HEK293 (cell line): ENCODE results near the gene GGNBP2.

ENCODE experiments used
- CTCF ChIA-PET: fragments of 350-600 bp; formaldehyde crosslinking; extraction: SDS; loops from one replicate; lab custom pipeline; 2021; ENCODE audit warnings: antibody characterized with exemption; lab: Yijun Ruan, JAX
- POLR2A ChIA-PET: fragments of 300-600 bp; formaldehyde crosslinking; extraction: SDS; loops from one replicate; lab custom pipeline; 2020; ENCODE audit warnings: antibody characterized with exemption, inconsistent platforms; lab: Yijun Ruan, JAX
- H3K27ac ChIP-seq: fragments of 200-500 bp; sonication (Bioruptor generic); 2 replicates; pipeline ENCODE4 v1.5.1; 2014; ENCODE audit warnings: low read depth, low read length, control low read depth, inconsistent platforms; ENCODE audit errors: extremely low read depth
- H3K36me3 ChIP-seq, 2 experiments: fragments of 200-500 bp in 1 of 2; sonication (Bioruptor generic) in 1 of 2; 1 replicate in 1 of 2; 2 replicates in 1 of 2; pipeline ENCODE4 v1.5.1; 2014 to 2017; ENCODE audit warnings: inconsistent platforms in 2 of 2, low read length in 2 of 2; ENCODE audit not compliant: control insufficient read depth in 2 of 2, insufficient read depth in 1 of 2
- H3K4me1 ChIP-seq: fragments of 200-500 bp; sonication (Bioruptor generic); 2 replicates; pipeline ENCODE4 v1.5.1; 2014; ENCODE audit warnings: mild to moderate bottlenecking, low read length, inconsistent platforms; ENCODE audit not compliant: control insufficient read depth, insufficient read depth
- H3K4me3 ChIP-seq: 2 replicates; pipeline ENCODE4 v1.5.1; 2011; ENCODE audit warnings: low read depth, mild to moderate bottlenecking, control low read depth, low read length, moderate library complexity
- H3K9me3 ChIP-seq: fragments of 200-500 bp; sonication (Bioruptor generic); 2 replicates; pipeline ENCODE4 v1.5.1; 2014; ENCODE audit warnings: low read depth, low read length, inconsistent platforms; ENCODE audit not compliant: control insufficient read depth, insufficient read depth
- ATF2 ChIP-seq: fragments of 450-650 bp; formaldehyde crosslinking; IDR thresholded peaks from 2 replicates; pipeline ENCODE4 v1.5.1; 2016; ENCODE audit warnings: missing biosample characterization, missing genetic modification characterization, low read depth
- GLI4 ChIP-seq: fragments of 450-650 bp; formaldehyde crosslinking; IDR thresholded peaks from 2 replicates; pipeline ENCODE4 v1.5.1; 2016; ENCODE audit warnings: missing biosample characterization, missing genetic modification characterization
- GLIS1 ChIP-seq: fragments of 450-650 bp; formaldehyde crosslinking; IDR thresholded peaks from 2 replicates; pipeline ENCODE4 v1.5.1; 2016; ENCODE audit warnings: missing biosample characterization, missing genetic modification characterization
- KLF1 ChIP-seq: fragments of 450-650 bp; formaldehyde crosslinking; IDR thresholded peaks from 2 replicates; pipeline ENCODE4 v1.5.1; 2016; ENCODE audit warnings: missing biosample characterization, missing genetic modification characterization
- KLF10 ChIP-seq: fragments of 450-650 bp; IDR thresholded peaks from 2 replicates; pipeline ENCODE4 v1.5.1; 2018; ENCODE audit warnings: missing biosample characterization, mild to moderate bottlenecking, missing genetic modification characterization
- KLF17 ChIP-seq: fragments of 450-650 bp; formaldehyde crosslinking; IDR thresholded peaks from 2 replicates; pipeline ENCODE4 v1.5.1; 2016; ENCODE audit warnings: missing biosample characterization, missing genetic modification characterization
- KLF7 ChIP-seq: fragments of 450-650 bp; formaldehyde crosslinking; IDR thresholded peaks from 2 replicates; pipeline ENCODE4 v1.5.1; 2016; ENCODE audit warnings: missing biosample characterization, missing genetic modification characterization, borderline replicate concordance
- KLF9 ChIP-seq: fragments of 450-650 bp; formaldehyde crosslinking; IDR thresholded peaks from 2 replicates; pipeline ENCODE4 v1.5.1; 2016; ENCODE audit warnings: missing biosample characterization, missing genetic modification characterization, low read depth
- MZF1 ChIP-seq: fragments of 450-650 bp; formaldehyde crosslinking; IDR thresholded peaks from 2 replicates; pipeline ENCODE4 v1.5.1; 2017; ENCODE audit warnings: missing biosample characterization, missing genetic modification characterization, borderline replicate concordance
- PBX3 ChIP-seq: sonication (generic); formaldehyde crosslinking; IDR thresholded peaks from 2 replicates; pipeline ENCODE4 v1.8.1; 2022; ENCODE audit warnings: mild to moderate bottlenecking, moderate library complexity, missing genetic modification reagents
- PRDM1 ChIP-seq: fragments of 450-650 bp; formaldehyde crosslinking; IDR thresholded peaks from 2 replicates; pipeline ENCODE4; 2016; ENCODE audit warnings: missing biosample characterization, missing genetic modification characterization
- REST ChIP-seq: fragments of 450-650 bp; formaldehyde crosslinking; IDR thresholded peaks from 2 replicates; pipeline ENCODE4 v1.5.1; 2016; ENCODE audit warnings: missing biosample characterization, missing genetic modification characterization
- SETDB1 ChIP-seq: IDR thresholded peaks from one replicate; pipeline ENCODE4 v1.6.1; 2017; ENCODE audit warnings: mild to moderate bottlenecking, low read length, moderate library complexity, mixed read lengths; ENCODE audit not compliant: insufficient read length
- SP2 ChIP-seq: fragments of 450-650 bp; formaldehyde crosslinking; IDR thresholded peaks from 2 replicates; pipeline ENCODE4 v1.5.1; 2016; ENCODE audit warnings: missing biosample characterization, missing genetic modification characterization
- YY1 ChIP-seq: fragments of 450-650 bp; formaldehyde crosslinking; IDR thresholded peaks from 2 replicates; pipeline ENCODE4 v1.5.1; 2018; ENCODE audit warnings: missing biosample characterization, missing genetic modification characterization
- ZBTB17 ChIP-seq: fragments of 450-650 bp; formaldehyde crosslinking; IDR thresholded peaks from 2 replicates; pipeline ENCODE4 v1.5.1; 2016; ENCODE audit warnings: missing biosample characterization, missing genetic modification characterization
- ZFP37 ChIP-seq: fragments of 450-650 bp; formaldehyde crosslinking; IDR thresholded peaks from 2 replicates; pipeline ENCODE4 v1.5.1; 2016; ENCODE audit warnings: missing biosample characterization, missing genetic modification characterization
- ZNF19 ChIP-seq: fragments of 450-650 bp; formaldehyde crosslinking; IDR thresholded peaks from 2 replicates; pipeline ENCODE4; 2016; ENCODE audit warnings: missing biosample characterization, missing genetic modification characterization, low read depth
- ZNF223 ChIP-seq: fragments of 450-650 bp; formaldehyde crosslinking; IDR thresholded peaks from 2 replicates; pipeline ENCODE4 v1.5.1; 2016; ENCODE audit warnings: missing biosample characterization, missing genetic modification characterization
- ZNF423 ChIP-seq: fragments of 450-650 bp; formaldehyde crosslinking; IDR thresholded peaks from 2 replicates; pipeline ENCODE4 v1.5.1; 2016; ENCODE audit warnings: missing biosample characterization, missing genetic modification characterization
- ZNF426 ChIP-seq: fragments of 450-650 bp; formaldehyde crosslinking; IDR thresholded peaks from 2 replicates; pipeline ENCODE4 v1.5.1; 2017; ENCODE audit warnings: missing biosample characterization, missing genetic modification characterization, mild to moderate bottlenecking, inconsistent platforms, moderate library complexity
- ZNF501 ChIP-seq: fragments of 450-650 bp; formaldehyde crosslinking; IDR thresholded peaks from 2 replicates; pipeline ENCODE4 v1.5.1; 2016; ENCODE audit warnings: missing biosample characterization, missing genetic modification characterization
- ZNF600 ChIP-seq: fragments of 450-650 bp; formaldehyde crosslinking; IDR thresholded peaks from 2 replicates; pipeline ENCODE4 v1.5.1; 2016; ENCODE audit warnings: missing biosample characterization, missing genetic modification characterization
- ZNF629 ChIP-seq: fragments of 450-650 bp; formaldehyde crosslinking; IDR thresholded peaks from 2 replicates; pipeline ENCODE4 v1.5.1; 2017; ENCODE audit warnings: missing biosample characterization, missing genetic modification characterization
- ZNF704 ChIP-seq: fragments of 450-650 bp; formaldehyde crosslinking; IDR thresholded peaks from 2 replicates; pipeline ENCODE4 v1.5.1; 2016; ENCODE audit warnings: missing biosample characterization, missing genetic modification characterization
- ZNF777 ChIP-seq: fragments of 450-650 bp; formaldehyde crosslinking; IDR thresholded peaks from 2 replicates; pipeline ENCODE4 v1.5.1; 2017; ENCODE audit warnings: missing biosample characterization, missing genetic modification characterization, borderline replicate concordance
- ZSCAN5A ChIP-seq: fragments of 450-650 bp; formaldehyde crosslinking; IDR thresholded peaks from 2 replicates; pipeline ENCODE4 v1.5.1; 2016; ENCODE audit warnings: missing biosample characterization, missing genetic modification characterization
- ZXDB ChIP-seq: fragments of 450-650 bp; formaldehyde crosslinking; IDR thresholded peaks from 2 replicates; pipeline ENCODE4 v1.5.1; 2016; ENCODE audit warnings: missing biosample characterization, missing genetic modification characterization

The GGNBP2 gene

GRCh38 chr17:36544307-36545076 lies at the start of gene GGNBP2:
GGNBP2 (plus strand) TSS chr17:36544919; CDS start chr17:36545725, 806 bp downstream.
- Histone ChIP-seq H3K4me3 (peak within 1 kb of the TSS; percentile 99), H3K9me3 (no peaks in the 10 kb centered on the region), H3K27ac (peak within 1 kb of the TSS; percentile 96), H3K4me1 (peaks cover 11% of the 10 kb centered on the region), H3K36me3 (peaks cover 2 to 12% of the 10 kb centered on the region in 2 experiments)
- ChIA-PET CTCF (interaction anchor here (2.9 kb wide), 1 partner anchor 11 kb away, joined by 15 read pairs; the partner anchor contains the start of genes MYO19 and PIGW), POLR2A (interaction anchor here (0.6 to 4.3 kb wide), 17 partner anchors 8 to 1226 kb away, joined by 3 to 81 read pairs (median 4); partner anchors contain the start of genes DHRS11, MRM1, MYO19 and PIGW)
- TF ChIP-seq YY1 (tag by site-specific recombination), result 0 out of 2 replicates have a peak, but pooled peaks have one; percentile 20
- TF ChIP-seq PBX3, result peak; percentile 88
- peak; percentile 70; the same call in 1 of the 2 replicates for TF ChIP-seq ZNF423 (tag by site-specific recombination)
- TF ChIP-seq ZSCAN5A (tag by site-specific recombination), result peak; percentile 73; the same call in 1 of the 2 replicates
- 0 out of 2 replicates have a peak, but pooled peaks have one; percentile 47 for TF ChIP-seq GLI4
- TF ChIP-seq SETDB1, result no peak
- peak; percentile 94 for TF ChIP-seq KLF7 (tag by site-specific recombination)
- TF ChIP-seq GLIS1 (tag by site-specific recombination), result peak; percentile 58
- TF ChIP-seq ZNF426 (tag by site-specific recombination), result no peak
- TF ChIP-seq SP2 (tag by site-specific recombination), result peak; percentile 82
- no peak for TF ChIP-seq PRDM1 (tag by site-specific recombination)
- TF ChIP-seq ZBTB17 (tag by site-specific recombination), result 0 out of 2 replicates have a peak, but pooled peaks have one; percentile 52
- TF ChIP-seq ZNF501 (tag by site-specific recombination), result peak; percentile 24; the same call in 1 of the 2 replicates
- TF ChIP-seq ZNF629, result peak; percentile 49; the same call in 1 of the 2 replicates
- peak; percentile 63 for TF ChIP-seq ZFP37 (tag by site-specific recombination)
- TF ChIP-seq KLF9 (tag by site-specific recombination), result peak; percentile 89
- TF ChIP-seq KLF1 (tag by site-specific recombination), result peak; percentile 89
- peak; percentile 52 for TF ChIP-seq KLF10 (tag by site-specific recombination)
- no peak for TF ChIP-seq REST (tag by site-specific recombination)
- peak; percentile 84 for TF ChIP-seq KLF17
- TF ChIP-seq ZNF704 (tag by site-specific recombination), result no peak
- TF ChIP-seq ZNF19, result no peak
- TF ChIP-seq ZXDB (tag by site-specific recombination), result peak; percentile 79; the same call in 1 of the 2 replicates
- 0 out of 2 replicates have a peak, but pooled peaks have one; percentile 61 for TF ChIP-seq MZF1 (tag by site-specific recombination)
- TF ChIP-seq ZNF223 (tag by site-specific recombination), result 0 out of 2 replicates have a peak, but pooled peaks have one; percentile 7
- peak; percentile 98 for TF ChIP-seq ZNF777 (tag by site-specific recombination)
- peak; percentile 36 for TF ChIP-seq ZNF600 (tag by site-specific recombination)
- no peak for TF ChIP-seq ATF2 (tag by site-specific recombination)
